Left lobe of liver (tissue), 2 donors: ENCODE results near the gene PGLYRP4. TPM values are rescaled to one million over a fixed set of nuclear protein-coding genes. Genes with fewer than 3 reads are reported as not detected.
"Not testable (repeated sequence)": the region's sequence is repeated elsewhere in the genome, so short reads cannot be mapped to it uniquely, and the experiment has no call there.

Experiments
- ATAC-seq: fragments of 200-7000 bp; cut with Tn5 transposase; one replicate; pipeline ENCODE4 v1.9.1; 2020; ENCODE audit warnings: mild to moderate bottlenecking, moderate library complexity
- DNase-seq: peaks from one replicate; pipeline ENCODE4 v3.0.0-alpha.2; 2020; ENCODE audit warnings: low spot score
- total RNA-seq: library from RNA; stranded (reverse); gene quantifications from one replicate; pipeline ENCODE4 v1.2.1, GENCODE V29; 2021
- donor health status: DM: no; HTN: no; CAD: no; lungs with moderate emphysema.
- donor health status: DM: no; HTN: yes; CAD: no.

PGLYRP4 gene
- total RNA-seq, 1 donor from 2014 or later, result not detected

- ATAC-seq, result no peak
- DNase-seq, result peak; percentile 46
Measured at GRCh38 chr1:153357853-153358690, 9.4 kb upstream of the PGLYRP4 start, which contains the start of gene S100A9. S100A9 (plus strand) TSS chr1:153357854; CDS start chr1:153358284, 430 bp downstream.

- DNase-seq (peak; percentile 91), ATAC-seq (peak; percentile 89)
Measured at GRCh38 chr1:153357076-153357852, 8.6 kb upstream of the PGLYRP4 start.

GRCh38 chr1:153356392-153357075, 7.9 kb upstream of the PGLYRP4 start:
- DNase-seq, result peak; percentile 45
- no peak for ATAC-seq

- ATAC-seq (peak; percentile 83), DNase-seq (peak; percentile 78)
Measured at GRCh38 chr1:153355445-153356071, 6.9 kb upstream of the PGLYRP4 start.

- DNase-seq, result no peak
Measured at GRCh38 chr1:153354515-153355193, 6.0 kb upstream of the PGLYRP4 start.

GRCh38 chr1:153353226-153353947, 4.7 kb upstream of the PGLYRP4 start:
- ATAC-seq, result no peak

More at GRCh38 chr1:153354515-153355193, 6.0 kb upstream of the PGLYRP4 start:
- no peak for ATAC-seq

GRCh38 chr1:153352523-153352922, 3.9 kb upstream of the PGLYRP4 start:
- DNase-seq (peak; percentile 66), ATAC-seq (peak; percentile 89)

More at GRCh38 chr1:153353226-153353947, 4.7 kb upstream of the PGLYRP4 start:
- no peak for DNase-seq

GRCh38 chr1:153350321-153350957, 1.8 kb upstream of the PGLYRP4 start:
- peak; percentile 5 for DNase-seq
- no peak for ATAC-seq

GRCh38 chr1:153349363-153350320, 1.0 kb upstream of the PGLYRP4 start:
- no peak for ATAC-seq
- DNase-seq, result peak; percentile 33

- no peak for DNase-seq
- no peak for ATAC-seq
Measured at GRCh38 chr1:153347856-153348255, 785 bp downstream of the PGLYRP4 start.

- DNase-seq, ATAC-seq: not testable (repeated sequence)
Measured at GRCh38 chr1:153347049-153347448, 1.6 kb downstream of the PGLYRP4 start.

- DNase-seq, result no peak
- ATAC-seq, result no peak
Measured at GRCh38 chr1:153346077-153346723, 2.4 kb downstream of the PGLYRP4 start.

GRCh38 chr1:153345187-153346076, 3.2 kb downstream of the PGLYRP4 start:
- DNase-seq (no peak), ATAC-seq (no peak)

- no peak for ATAC-seq
- no peak for DNase-seq
Measured at GRCh38 chr1:153344718-153345025, 4.0 kb downstream of the PGLYRP4 start.

- no peak for DNase-seq
- no peak for ATAC-seq
Measured at GRCh38 chr1:153343811-153344717, 4.6 kb downstream of the PGLYRP4 start.
